Thymus (tissue), 11 donors: ENCODE results near the gene UBE2G1. TPM values are rescaled to one million over a fixed set of nuclear protein-coding genes. Genes with fewer than 3 reads are reported as not detected.

Experiments
- DNase-seq, 9 donors: peaks; one replicate each; pipeline ENCODE4 v3.0.0-alpha.2; 2013; ENCODE audit warnings: low spot score in 9 of 9, low read depth in 6 of 9, missing footprints in 1 of 9
- H3K27ac ChIP-seq, 2 donors: one replicate each; pipeline ENCODE4 v1.5.1; 2013; ENCODE audit warnings: control low read depth in 1 of 2, low read depth in 1 of 2, low read length in 1 of 2, mild to moderate bottlenecking in 1 of 2, moderate library complexity in 1 of 2
- H3K27me3 ChIP-seq, 2 donors: one replicate each; pipeline ENCODE4 v1.5.1; 2013; ENCODE audit warnings: low read length in 1 of 2; ENCODE audit not compliant: control insufficient read depth in 2 of 2, insufficient read depth in 1 of 2
- H3K36me3 ChIP-seq, 2 donors: one replicate each; pipeline ENCODE4 v1.5.1; 2013; ENCODE audit warnings: low read length in 1 of 2, mild to moderate bottlenecking in 1 of 2, moderate library complexity in 1 of 2; ENCODE audit not compliant: control insufficient read depth in 2 of 2, insufficient read depth in 2 of 2
- H3K4me1 ChIP-seq, 2 donors: one replicate each; pipeline ENCODE4 v1.5.1; 2013; ENCODE audit warnings: low read length in 2 of 2; ENCODE audit not compliant: control insufficient read depth in 2 of 2, insufficient read depth in 2 of 2
- H3K4me3 ChIP-seq, 2 donors: one replicate each; pipeline ENCODE4 v1.5.1; 2013; ENCODE audit warnings: low read length in 2 of 2, control low read depth in 1 of 2, mild to moderate bottlenecking in 1 of 2
- H3K9me3 ChIP-seq, 2 donors: one replicate each; pipeline ENCODE4 v1.5.1; 2013; ENCODE audit warnings: low read length in 1 of 2, mild to moderate bottlenecking in 1 of 2; ENCODE audit not compliant: control insufficient read depth in 2 of 2, insufficient read depth in 1 of 2
- WGBS: extraction: QIAGEN DNeasy Blood & Tissue Kit; methylation state at CpG from one replicate; pipeline ENCODE4 v1.1.7; 2013; 5-methylcytosine and 5-hydroxymethylcytosine counted together
- polyA plus RNA-seq: library from polyadenylated mRNA; stranded (reverse); fragments of 200-250 nt; gene quantifications from one replicate; pipeline ENCODE4 v1.2.3, GENCODE V29; 2013
- total RNA-seq: library from RNA; stranded (reverse); fragments of 120-200 nt; gene quantifications from one replicate; pipeline ENCODE4 v1.2.4, GENCODE V29; 2013
- donor health status: healthy.

Gene UBE2G1
- total and polyA plus RNA-seq, 2 donors: 19.5 to 31.8 TPM

DNA sequence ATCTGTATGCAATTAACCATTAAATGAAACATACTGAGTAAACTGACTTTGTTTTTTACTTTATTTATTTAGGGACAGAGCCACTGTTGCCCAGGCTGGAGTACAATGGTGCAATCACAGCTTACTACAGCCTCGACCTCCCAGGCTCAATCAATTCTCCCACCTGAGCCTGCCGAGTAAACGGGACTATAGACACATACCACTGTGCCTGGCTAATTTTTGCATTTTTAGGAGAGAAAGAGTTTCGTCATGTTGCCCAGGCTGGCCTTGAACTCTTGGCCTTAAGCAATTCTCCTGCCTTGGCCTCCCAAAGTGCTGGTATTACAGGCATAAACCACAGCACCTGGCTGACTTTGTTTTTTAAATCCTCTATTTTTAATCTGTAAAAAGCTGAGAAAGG, 145.3 kb downstream of the UBE2G1 start:
- 96% methylated on average over 4 of the region's 4 CpGs for WGBS
- H3K4me3 ChIP-seq: no peak overlapping the region
- H3K27ac ChIP-seq: no peak overlapping the region
- no peaks in the 10 kb centered on the region for H3K27me3 ChIP-seq
- no peaks in the 10 kb centered on the region for H3K9me3 ChIP-seq
- no peak for DNase-seq
- peaks cover 27 to 28% of the 10 kb centered on the region in 2 donors for H3K36me3 ChIP-seq
- no peaks in the 10 kb centered on the region for H3K4me1 ChIP-seq

- Histone ChIP-seq H3K27ac (no peak overlapping the region), H3K27me3 (no peaks in the 10 kb centered on the region), H3K9me3 (no peaks in the 10 kb centered on the region), H3K36me3 (peaks cover 27 to 29% of the 10 kb centered on the region in 2 donors), H3K4me3 (no peak overlapping the region), H3K4me1 (no peaks in the 10 kb centered on the region)
- no peak for DNase-seq
- WGBS: 97% methylated on average over 7 of the region's 7 CpGs
These were observed 145.8 kb downstream of the UBE2G1 start for GRCh38 chr17:4220655-4221054.

Other genes starting within 250 kb of the UBE2G1 start
- 20.4 TPM for gene ZZEF1, start 223.6 kb downstream of the UBE2G1 start, total RNA-seq
- 10.4 TPM for gene ZZEF1, start 223.6 kb downstream of the UBE2G1 start, polyA plus RNA-seq
- 8.5 TPM for gene CYB5D2, start 223.5 kb downstream of the UBE2G1 start, total RNA-seq
- gene CYB5D2, start 223.5 kb downstream of the UBE2G1 start, polyA plus RNA-seq: 17.6 TPM
- gene ANKFY1, start 102.7 kb downstream of the UBE2G1 start, total RNA-seq: 15.7 TPM
- 14.6 TPM for gene ANKFY1, start 102.7 kb downstream of the UBE2G1 start, polyA plus RNA-seq
- 9.1 TPM for gene SPNS3, start 67.3 kb upstream of the UBE2G1 start, total RNA-seq
- gene SPNS3, start 67.3 kb upstream of the UBE2G1 start, polyA plus RNA-seq: 11.5 TPM
- 3.4 TPM for gene SPNS2, start 132.2 kb upstream of the UBE2G1 start, total RNA-seq
- gene SPNS2, start 132.2 kb upstream of the UBE2G1 start, polyA plus RNA-seq: 16.1 TPM
- gene MYBBP1A, start 188.7 kb upstream of the UBE2G1 start, total RNA-seq: 21.5 TPM
- 36.9 TPM for gene MYBBP1A, start 188.7 kb upstream of the UBE2G1 start, polyA plus RNA-seq
- 0.90 TPM for gene GGT6, start 193.9 kb upstream of the UBE2G1 start, total RNA-seq
- 3.7 TPM for gene GGT6, start 193.9 kb upstream of the UBE2G1 start, polyA plus RNA-seq
- 0.57 TPM for gene SMTNL2, start 217.9 kb upstream of the UBE2G1 start, total RNA-seq
- gene SMTNL2, start 217.9 kb upstream of the UBE2G1 start, polyA plus RNA-seq: 1.6 TPM